ENCODE data around the gene UBIAD1.

UBIAD1 gene

DNA sequence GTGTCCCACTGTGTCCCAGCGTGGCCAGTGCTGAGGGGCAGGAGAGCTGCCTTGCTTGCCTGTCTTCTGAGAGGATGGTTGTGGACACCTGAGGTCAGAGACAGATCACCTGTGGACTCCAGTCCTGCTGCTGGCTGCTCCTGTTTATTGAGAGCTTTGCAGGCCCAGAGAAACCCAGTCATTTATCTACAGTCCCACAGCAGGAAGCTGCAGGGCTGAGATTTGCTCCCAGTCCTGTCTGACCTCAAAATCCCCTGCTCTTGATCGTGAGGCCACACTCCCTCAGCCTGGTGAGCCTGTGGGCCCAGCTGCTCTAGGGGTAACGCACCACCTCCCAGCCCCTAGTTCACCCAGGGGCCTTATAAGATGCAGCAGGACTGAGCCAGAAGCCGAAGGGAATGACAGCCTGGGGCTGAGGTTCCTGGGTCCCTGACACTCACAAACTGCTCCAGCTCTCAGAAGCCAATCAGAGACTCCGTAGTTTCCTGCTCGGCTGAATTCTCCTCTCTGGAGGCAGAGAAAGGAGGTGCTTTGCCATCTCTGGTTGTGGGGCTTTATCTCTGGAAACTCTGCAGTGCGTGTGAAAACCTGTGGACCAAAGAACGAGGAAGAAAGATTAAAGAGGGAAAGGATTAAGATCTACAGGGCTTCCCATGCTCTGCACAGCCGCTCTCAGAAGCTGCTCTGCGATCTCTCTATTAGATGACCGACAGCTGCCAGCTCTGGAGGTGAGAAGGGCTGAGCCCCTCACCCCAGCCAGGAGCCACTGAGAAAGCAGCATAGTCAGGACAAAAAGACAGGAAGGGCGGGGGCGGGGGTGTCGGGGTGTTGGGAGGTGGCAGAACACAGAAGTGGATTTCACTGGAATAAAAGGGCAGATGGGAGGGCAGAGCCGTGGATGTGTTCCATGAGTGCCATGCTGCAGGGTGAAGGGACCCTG, 39.1 kb downstream of the UBIAD1 start:
- Histone ChIP-seq H3K36me3 (no peaks in the 10 kb centered on the region), H3K27me3 (no peaks in the 10 kb centered on the region), H3K9me3 (no peaks in the 10 kb centered on the region), H3K4me3 (ENCODE audit: low read depth, low read length) (no peak overlapping the region), H3K4me1 (no peaks in the 10 kb centered on the region)
- DNase-seq = no peak
- TF ChIP-seq, protein P1, sequence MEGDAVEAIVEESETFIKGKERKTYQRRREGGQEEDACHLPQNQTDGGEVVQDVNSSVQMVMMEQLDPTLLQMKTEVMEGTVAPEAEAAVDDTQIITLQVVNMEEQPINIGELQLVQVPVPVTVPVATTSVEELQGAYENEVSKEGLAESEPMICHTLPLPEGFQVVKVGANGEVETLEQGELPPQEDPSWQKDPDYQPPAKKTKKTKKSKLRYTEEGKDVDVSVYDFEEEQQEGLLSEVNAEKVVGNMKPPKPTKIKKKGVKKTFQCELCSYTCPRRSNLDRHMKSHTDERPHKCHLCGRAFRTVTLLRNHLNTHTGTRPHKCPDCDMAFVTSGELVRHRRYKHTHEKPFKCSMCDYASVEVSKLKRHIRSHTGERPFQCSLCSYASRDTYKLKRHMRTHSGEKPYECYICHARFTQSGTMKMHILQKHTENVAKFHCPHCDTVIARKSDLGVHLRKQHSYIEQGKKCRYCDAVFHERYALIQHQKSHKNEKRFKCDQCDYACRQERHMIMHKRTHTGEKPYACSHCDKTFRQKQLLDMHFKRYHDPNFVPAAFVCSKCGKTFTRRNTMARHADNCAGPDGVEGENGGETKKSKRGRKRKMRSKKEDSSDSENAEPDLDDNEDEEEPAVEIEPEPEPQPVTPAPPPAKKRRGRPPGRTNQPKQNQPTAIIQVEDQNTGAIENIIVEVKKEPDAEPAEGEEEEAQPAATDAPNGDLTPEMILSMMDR (IDR thresholded peaks at IDR 0.05; ENCODE audit: low read depth, low read length) = no peak

GRCh38 chr1:11314959-11315358, 42.0 kb downstream of the UBIAD1 start:
- Histone ChIP-seq H3K9me3 (no peaks in the 10 kb centered on the region), H3K27me3 (no peaks in the 10 kb centered on the region), H3K4me3 (ENCODE audit: low read depth, low read length) (no peak overlapping the region), H3K4me1 (no peaks in the 10 kb centered on the region), H3K36me3 (no peaks in the 10 kb centered on the region)
- DNase-seq = no peak
- TF ChIP-seq, protein P1 (IDR thresholded peaks at IDR 0.05; ENCODE audit: low read depth, low read length) = no peak

GRCh38 chr1:11316701-11317100, 43.7 kb downstream of the UBIAD1 start:
- TF ChIP-seq, protein P1 (IDR thresholded peaks at IDR 0.05; ENCODE audit: low read depth, low read length) = no peak
- DNase-seq = no peak
- H3K36me3 ChIP-seq = no peaks in the 10 kb centered on the region
- H3K27me3 ChIP-seq = no peaks in the 10 kb centered on the region
- H3K4me3 ChIP-seq (ENCODE audit: low read depth, low read length) = no peak overlapping the region
- H3K4me1 ChIP-seq = no peaks in the 10 kb centered on the region
- H3K9me3 ChIP-seq = no peaks in the 10 kb centered on the region

DNA sequence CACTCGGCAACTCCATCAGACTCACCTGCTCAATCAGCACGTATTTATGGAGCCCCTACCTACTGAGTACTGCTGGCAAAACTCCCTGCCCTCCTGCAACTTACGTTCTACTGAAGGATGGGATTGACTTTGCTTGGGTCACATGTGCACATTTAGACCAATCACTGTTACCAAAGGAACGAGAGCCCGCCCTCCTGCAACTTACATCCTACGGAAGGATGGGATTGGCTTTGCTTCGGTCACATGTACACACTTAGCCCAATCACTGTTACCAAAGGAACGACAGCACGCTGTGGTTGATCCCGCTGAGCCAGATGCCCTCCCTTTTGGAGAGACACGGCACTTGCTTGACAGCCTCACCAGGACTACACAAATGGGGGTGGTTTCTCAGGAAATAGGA, 46.0 kb downstream of the UBIAD1 start:
- Histone ChIP-seq H3K4me1 (no peaks in the 10 kb centered on the region), H3K36me3 (no peaks in the 10 kb centered on the region), H3K27me3 (no peaks in the 10 kb centered on the region), H3K4me3 (ENCODE audit: low read depth, low read length) (no peak overlapping the region), H3K9me3 (no peaks in the 10 kb centered on the region)
- TF ChIP-seq, protein P1 (IDR thresholded peaks at IDR 0.05; ENCODE audit: low read depth, low read length) = no peak
- DNase-seq = no peak

DNA sequence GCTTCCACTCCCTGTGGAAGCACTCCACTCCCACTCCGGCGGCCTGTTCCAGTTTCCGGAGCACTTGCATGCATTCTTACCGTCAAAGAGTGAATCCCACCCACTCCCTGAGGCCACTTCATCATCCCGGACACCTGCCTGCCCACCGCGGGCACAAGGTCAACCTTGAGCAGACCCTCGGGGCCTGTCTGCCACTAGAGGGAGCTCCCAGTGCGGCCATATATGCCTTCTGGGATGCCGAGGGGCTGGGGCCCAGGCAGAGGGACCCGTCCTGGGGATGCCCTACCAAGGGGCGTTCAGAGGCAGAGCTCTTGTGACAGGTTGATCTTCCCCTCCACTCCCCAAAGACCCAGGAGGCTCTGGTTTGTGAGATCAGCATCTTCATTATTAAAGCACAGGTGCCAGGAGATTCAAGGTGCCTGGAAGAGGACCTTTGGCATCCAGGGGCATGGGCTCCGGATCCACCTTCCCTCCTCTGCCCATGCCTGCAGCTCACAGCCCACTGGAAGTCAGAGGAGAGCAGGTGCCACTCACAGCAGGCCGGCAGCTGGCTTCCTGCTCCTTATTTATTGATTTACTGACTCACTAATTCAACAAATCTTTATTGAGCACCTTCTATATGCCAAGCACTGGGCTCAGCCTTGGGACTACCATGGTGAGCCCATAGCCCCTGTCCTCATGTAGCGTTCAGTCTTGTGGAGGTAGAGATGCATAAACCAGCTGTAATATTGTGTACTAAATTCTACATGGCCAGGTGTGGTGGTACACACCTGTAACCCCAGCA, 47.3 kb downstream of the UBIAD1 start:
- H3K36me3 ChIP-seq = no peaks in the 10 kb centered on the region
- no peaks in the 10 kb centered on the region for H3K9me3 ChIP-seq
- H3K4me3 ChIP-seq (ENCODE audit: low read depth, low read length) = no peak overlapping the region
- DNase-seq = peak; percentile 66
- H3K4me1 ChIP-seq = no peaks in the 10 kb centered on the region
- TF ChIP-seq, protein P1 (IDR thresholded peaks at IDR 0.05; ENCODE audit: low read depth, low read length) = peak; percentile 67
- no peaks in the 10 kb centered on the region for H3K27me3 ChIP-seq
